ENCODE measurements around the gene SCN11A. TPM values are rescaled to one million over a fixed set of nuclear protein-coding genes. Genes with fewer than 3 reads are reported as not detected.
"Not testable (repeated sequence)": the region's sequence is repeated elsewhere in the genome, so short reads cannot be mapped to it uniquely, and the experiment has no call there.

The SCN11A gene
- total and polyA plus RNA-seq, 4 donors, result 0.06 to 0.18 (median 0.11) TPM

- WGBS, result 80% methylated on average over 1 of the region's 1 CpG
- TF ChIP-seq MAX (IDR thresholded peaks at IDR 0.05), result no peak
- TF ChIP-seq TAF1 (conservative IDR thresholded peaks at IDR 0.05), result no peak
- no peak for TF ChIP-seq FOXA1 (IDR thresholded peaks at IDR 0.05)
- TF ChIP-seq HNF4G (IDR thresholded peaks at IDR 0.05), result no peak
- no peak for TF ChIP-seq HNF4A (conservative IDR thresholded peaks at IDR 0.05)
- no peak for TF ChIP-seq GABPA (IDR thresholded peaks at IDR 0.05 in 1 of 2, conservative IDR thresholded peaks at IDR 0.05 in 1 of 2)
- no peak for TF ChIP-seq CTCF (IDR thresholded peaks at IDR 0.05; ENCODE audit: low read depth, low read length, missing input control)
- no peak for TF ChIP-seq REST (IDR thresholded peaks at IDR 0.05)
- no peak for TF ChIP-seq ATF3 (IDR thresholded peaks at IDR 0.05)
- TF ChIP-seq YY1 (IDR thresholded peaks at IDR 0.05), result no peak
- TF ChIP-seq ZBTB33 (IDR thresholded peaks at IDR 0.05), result no peak
- no peak for TF ChIP-seq FOXA2 (IDR thresholded peaks at IDR 0.05)
- TF ChIP-seq RAD21 (IDR thresholded peaks at IDR 0.05), result no peak
- no peaks in the 10 kb centered on the region for H3K27me3 ChIP-seq (ENCODE audit: control insufficient read depth in 4 of 4, insufficient read depth in 4 of 4, low read length in 3 of 4)
- H3K27ac ChIP-seq (ENCODE audit: low read depth in 1 of 2, low read length in 2 of 2), result no peak overlapping the region
- no peak for DNase-seq (ENCODE audit: low spot score)
- peaks cover 0 to 4% (median 0%) of the 10 kb centered on the region in 4 donors for H3K4me1 ChIP-seq (ENCODE audit: control insufficient read depth in 4 of 4, insufficient read depth in 4 of 4, low read length in 3 of 4)
- H3K9ac ChIP-seq (ENCODE audit: low read depth in 1 of 2, low read length in 2 of 2), result no peak overlapping the region
- peaks cover 0 to 13% (median 5%) of the 10 kb centered on the region in 4 donors for H3K36me3 ChIP-seq (ENCODE audit: control insufficient read depth in 4 of 4, insufficient read depth in 3 of 4, low read depth in 1 of 4, low read length in 3 of 4)
- H3K9me3 ChIP-seq (ENCODE audit: control insufficient read depth in 4 of 4, low read length in 3 of 4), result no peaks in the 10 kb centered on the region
- no peak overlapping the region for H3K4me3 ChIP-seq (ENCODE audit: low read depth in 1 of 3, low read length in 3 of 3)
These were observed 10.4 kb upstream of the SCN11A start for GRCh38 chr3:39062180-39062579.

GRCh38 chr3:39061228-39061627 lies 9.5 kb upstream of the SCN11A start:
- H3K27me3 ChIP-seq (ENCODE audit: control insufficient read depth in 4 of 4, insufficient read depth in 4 of 4, low read length in 3 of 4); H3K36me3 ChIP-seq (ENCODE audit: control insufficient read depth in 4 of 4, insufficient read depth in 3 of 4, low read depth in 1 of 4, low read length in 3 of 4); H3K9ac ChIP-seq (ENCODE audit: low read depth in 1 of 2, low read length in 2 of 2); H3K4me3 ChIP-seq (ENCODE audit: low read depth in 1 of 3, low read length in 3 of 3); H3K4me1 ChIP-seq (ENCODE audit: control insufficient read depth in 4 of 4, insufficient read depth in 4 of 4, low read length in 3 of 4); H3K27ac ChIP-seq (ENCODE audit: low read depth in 1 of 2, low read length in 2 of 2); DNase-seq (ENCODE audit: low spot score); H3K9me3 ChIP-seq (ENCODE audit: control insufficient read depth in 4 of 4, low read length in 3 of 4): not testable (repeated sequence)
- 91% methylated on average over 2 of the region's 2 CpGs for WGBS

Measured in liver (tissue), 9 donors.